Stimulated activated CD4-positive, alpha-beta T cell treated with anti-CD3 and anti-CD28 coated beads, Interleukin-2, amount 100 ng/mL, for 4 hours (primary cell): ENCODE measurements around the gene EFEMP2.

Source experiments
- DNase-seq: peaks from one replicate; pipeline ENCODE4 v3.0.0-alpha.2; 2020; ENCODE audit warnings: low read depth

The EFEMP2 gene

DNA sequence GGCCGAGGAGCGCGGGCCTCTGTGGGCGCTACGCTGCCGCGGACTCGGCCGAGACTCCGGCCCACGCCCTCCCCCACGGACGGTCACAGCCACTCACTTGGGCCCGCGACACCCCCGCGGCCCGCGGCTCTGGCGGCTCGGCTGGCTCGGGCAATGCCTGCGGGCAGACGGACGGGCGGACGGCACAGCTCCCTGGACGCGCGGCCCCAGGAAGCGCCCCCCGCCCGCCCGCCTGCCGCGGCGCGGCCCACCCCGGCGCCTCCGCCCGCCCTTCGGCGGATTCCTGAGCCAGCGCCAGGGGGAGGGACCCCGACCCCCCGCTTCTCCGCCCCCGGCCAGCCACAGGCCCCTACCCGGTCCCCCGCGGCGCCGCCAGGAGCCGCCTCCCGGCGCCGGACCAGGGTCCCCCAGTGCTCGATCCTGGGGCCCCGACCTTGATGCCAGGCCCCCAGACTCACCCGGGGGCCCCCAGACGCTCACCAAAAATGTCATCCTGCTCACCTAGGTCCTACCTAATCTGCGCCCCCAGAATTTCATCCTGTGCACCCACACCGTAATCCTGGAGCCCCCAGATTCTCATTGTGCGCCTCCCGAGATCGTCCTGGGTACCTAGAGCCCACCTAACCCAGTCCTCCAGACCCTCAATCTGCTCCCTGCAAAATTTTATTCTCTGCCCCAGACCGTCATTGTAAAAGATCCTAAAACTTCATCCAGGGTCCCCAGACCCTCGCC is at the start of gene EFEMP2:
EFEMP2 (minus strand) TSS at position 215 of the 732 bp plus-strand sequence. CDS start 446 bp downstream, outside the sequence.
- DNase-seq: no peak

DNA sequence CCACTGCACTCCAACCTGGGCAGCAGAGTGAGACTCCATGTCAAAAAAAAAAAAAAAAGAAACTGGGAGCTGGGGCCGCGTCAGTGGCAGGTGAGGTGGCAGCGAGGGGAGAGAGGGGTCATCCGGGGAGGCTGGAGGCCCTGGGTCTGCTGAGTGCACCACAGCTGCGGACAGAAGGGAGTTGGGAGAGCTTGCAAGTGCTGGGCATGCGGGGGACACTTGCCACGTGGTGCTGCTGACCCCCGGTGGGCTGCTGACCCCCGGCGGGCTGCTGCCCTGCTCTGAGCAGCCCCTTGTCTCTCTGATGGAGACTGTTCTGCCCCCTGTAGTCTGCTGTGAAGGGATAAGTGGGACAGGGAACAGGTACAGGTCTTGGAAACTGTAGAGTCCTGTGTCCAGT is 49.3 kb upstream of the EFEMP2 start:
- no peak for DNase-seq

DNA sequence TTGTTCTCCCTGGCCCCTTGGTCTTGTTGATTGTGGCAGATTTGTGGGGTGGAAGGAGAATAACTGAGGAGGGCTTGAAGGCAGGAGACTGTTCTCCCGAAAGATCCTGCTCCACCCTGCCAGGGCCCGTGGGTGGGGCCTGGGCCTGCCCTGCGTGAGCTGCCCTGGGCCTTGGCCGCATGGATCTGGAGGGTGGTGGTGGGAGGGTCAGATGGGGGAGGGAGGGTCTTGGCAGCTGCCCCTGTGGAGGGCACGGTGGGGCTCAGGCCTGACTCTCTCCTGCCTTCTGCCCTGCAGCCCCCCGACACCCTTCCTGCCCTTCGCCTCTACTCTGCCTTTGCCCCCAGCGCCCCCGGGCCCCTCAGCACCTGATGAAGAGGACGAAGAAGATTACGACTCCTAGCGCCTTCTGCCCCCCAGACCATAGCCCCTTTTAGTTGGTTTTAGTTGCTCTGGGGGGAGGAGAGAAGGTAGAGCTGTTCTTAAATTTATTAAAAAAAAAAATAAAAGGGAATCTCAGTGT is 48.5 kb upstream of the EFEMP2 start:
- no peak for DNase-seq

DNA sequence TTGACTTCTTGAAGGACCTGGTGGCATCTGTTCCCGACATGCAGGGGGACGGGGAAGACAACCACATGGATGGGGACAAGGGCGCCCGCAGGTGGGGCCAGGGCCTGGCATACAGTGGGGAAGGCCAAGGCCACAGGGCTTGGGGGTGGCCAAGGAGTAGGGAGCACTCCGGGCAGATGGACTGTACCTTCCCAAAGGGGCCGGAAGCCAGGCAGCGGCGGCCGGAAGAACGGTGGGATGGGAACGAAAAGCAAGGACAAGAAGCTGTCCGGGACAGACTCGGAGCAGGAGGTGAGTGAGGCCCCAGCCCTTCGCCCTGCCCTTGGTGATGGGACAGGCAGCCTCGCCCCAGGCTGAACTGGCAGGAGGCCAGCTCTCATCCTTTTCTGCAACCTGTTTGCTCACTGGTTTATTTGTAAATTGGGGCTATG is 47.8 kb upstream of the EFEMP2 start:
- no peak for DNase-seq

DNA sequence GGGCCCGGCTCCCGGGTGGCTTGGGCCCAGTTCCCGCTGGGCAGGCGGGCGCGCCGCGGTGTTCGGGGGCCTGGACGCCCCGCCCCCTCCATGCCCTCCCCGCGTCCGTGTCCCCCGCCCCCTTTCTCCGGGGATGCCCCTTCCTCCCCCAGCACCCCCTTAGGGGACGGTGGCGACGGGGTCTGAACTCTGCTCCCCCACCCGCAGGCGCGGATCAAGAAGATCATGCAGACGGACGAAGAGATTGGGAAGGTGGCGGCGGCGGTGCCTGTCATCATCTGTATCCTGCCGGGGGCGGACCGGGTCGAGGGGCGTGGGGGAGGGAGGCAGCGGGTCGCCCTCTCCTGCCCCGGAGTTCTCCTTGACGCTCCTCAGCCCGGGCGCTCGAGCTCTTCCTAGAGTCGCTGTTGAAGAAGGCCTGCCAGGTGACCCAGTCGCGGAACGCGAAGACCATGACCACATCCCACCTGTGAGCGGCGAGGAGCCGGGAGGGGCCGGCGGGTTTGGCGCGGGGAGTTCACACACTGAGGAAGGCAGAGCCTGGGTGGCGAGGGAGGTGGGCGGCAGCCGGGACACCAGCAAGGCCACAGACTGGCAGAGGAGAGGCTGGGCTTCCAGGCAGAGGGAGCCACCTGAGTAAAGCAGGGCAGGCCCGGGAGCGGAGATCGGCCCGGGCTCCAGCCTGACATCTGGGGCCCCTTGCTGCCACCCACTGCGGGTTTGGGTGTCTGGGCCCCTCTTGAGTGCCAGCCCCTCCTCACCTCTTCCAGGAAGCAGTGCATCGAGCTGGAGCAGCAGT is 47.2 kb upstream of the EFEMP2 start:
- peak; percentile 49 for DNase-seq

DNA sequence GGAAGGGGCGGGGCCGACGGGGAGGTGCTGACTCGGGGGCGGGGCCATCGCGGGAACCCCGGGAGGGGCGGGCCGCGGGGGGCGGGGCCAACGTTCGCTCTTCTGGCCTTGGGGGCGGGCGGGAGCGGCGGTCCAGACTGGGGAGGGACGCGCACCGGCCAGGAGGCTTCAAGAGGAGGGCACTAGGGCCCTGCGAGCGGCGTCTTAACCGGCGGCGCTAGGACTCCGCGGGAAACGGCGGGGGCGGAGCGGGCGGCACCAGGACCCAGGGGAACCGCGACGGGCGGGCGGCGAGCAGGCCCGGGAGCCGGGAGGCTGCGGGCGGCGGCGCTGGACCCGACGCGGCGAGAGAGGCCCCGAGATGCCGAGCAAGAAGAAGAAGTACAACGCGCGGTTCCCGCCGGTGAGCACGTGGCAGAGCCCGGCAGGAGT is 46.6 kb upstream of the EFEMP2 start, which contains the start of gene DRAP1:
DRAP1 (plus strand) TSS at position 286 of the 432 bp plus-strand sequence; CDS start at position 362, 76 bp downstream.
- DNase-seq: peak; percentile 98

DNA sequence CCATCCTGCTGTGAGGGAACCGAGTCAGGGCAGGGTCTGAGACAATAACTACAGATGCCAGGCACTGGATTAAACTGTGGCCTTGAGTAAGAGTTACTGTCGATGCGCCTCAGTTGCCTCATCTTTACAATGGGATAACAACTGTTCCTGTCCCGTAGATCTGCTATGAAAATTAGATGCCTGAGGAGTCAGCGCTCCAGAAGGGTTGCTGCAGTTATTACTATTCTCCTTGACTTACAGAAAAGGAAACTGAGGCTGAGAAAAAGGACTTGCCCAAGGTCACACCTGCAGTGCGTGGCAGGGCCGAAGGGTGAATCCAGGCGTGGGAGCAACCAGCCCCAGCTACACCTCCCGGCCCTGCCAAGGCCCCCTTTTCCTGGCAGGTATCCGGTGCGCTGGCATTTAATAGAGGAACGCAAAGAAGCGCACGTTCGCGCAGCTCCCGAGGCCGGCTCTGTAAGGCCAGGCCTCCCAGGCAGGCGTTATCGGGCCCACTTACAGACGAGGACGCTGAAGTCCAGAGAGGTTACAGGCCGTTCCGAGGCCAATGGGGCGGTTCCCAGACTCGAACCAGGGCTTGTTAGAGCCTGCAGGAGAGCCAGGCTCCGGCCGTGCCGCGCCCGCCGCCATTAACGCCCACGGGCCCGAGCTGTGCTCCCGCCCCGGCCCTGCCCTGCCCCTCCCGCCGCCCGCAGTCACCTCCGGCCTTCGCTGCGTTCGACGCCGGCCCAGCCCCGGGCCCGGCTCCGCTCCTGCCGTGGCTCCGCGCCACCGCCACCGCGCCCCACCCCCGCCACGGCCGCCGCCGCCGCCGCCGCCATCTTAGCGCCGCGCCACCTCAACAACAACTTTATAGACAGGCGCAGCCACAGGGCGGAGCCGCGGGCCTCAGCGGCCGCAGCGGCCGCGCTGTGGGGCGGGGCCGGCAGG is 45.9 kb upstream of the EFEMP2 start, which contains the start of gene C11orf68:
C11orf68 (minus strand) TSS at position 852 of the 930 bp plus-strand sequence; CDS start at position 821, 31 bp downstream.
- no peak for DNase-seq

DNA sequence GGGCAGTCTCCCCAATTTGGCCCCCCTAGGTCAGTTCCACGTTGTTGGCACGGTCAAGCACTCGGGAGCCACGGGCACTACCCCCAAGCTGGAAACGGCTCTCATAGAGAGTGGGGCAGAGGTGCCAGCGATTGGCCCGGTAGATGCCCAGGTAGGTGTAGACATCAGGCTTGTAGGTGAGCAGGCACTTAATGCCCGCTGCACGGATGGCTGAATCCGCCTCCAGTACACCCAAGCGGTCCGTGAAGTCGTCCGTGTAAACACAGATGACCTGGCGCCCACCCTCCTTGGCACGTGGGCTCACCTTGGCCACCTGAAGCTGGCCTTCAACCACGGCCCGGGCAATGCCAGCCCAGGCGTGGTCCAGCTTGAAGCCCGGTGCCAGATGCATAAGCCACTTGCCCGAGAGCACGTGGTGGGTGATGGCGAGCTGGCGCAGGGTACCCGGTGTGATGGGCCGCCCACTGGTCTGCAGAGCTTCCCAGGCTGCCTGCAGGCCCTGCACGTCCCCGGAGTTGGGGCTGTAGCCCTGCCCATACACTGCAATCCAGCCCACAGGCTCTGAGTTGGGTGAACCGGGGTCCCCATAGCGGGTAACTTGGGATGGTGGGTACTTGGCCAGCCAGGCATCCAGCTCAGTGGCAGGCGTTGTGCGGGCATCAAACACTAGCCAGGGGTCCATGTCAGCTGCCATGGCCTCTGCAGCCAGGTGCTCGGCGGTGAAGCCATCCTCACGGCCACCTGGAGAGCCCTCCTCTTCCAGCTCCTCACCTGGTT is 45.0 kb upstream of the EFEMP2 start:
- no peak for DNase-seq

DNA sequence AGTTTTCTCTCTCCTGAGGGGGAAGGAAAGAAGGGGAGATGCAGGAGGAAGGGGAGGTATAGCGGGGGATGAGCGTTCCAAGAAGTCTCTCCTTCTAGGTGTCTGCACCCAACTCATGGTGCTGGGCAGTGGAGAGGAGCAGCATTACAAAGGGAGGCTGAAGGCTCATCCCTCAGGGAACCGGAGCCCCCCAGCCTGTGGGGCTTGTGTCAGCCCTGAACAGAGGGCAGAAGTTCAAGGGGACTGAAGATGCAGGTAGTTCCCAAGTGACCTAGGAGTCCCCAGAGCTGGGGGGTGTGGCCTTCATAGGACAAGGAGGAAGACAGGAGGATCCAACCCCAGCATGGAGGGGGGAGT is 44.5 kb upstream of the EFEMP2 start:
- no peak for DNase-seq

DNA sequence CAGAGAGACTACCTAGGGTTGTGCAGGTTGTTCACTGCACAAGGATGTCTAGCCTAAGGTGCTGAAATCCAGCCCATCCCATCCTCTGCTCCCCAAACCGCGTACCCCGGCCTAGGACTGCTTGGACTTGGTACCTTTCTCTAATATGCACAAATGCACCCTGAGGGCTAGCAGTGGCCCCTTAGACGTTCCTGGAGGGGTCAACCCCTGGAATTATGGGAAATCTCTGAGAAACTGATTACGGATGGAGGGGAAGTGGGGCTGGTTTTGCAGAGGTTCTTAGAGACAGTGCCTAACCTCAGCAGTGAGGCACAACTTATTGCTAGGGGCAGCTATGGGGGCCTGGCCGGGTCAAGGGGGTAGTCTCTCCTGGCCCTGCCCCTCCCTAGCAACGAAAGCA is 43.8 kb upstream of the EFEMP2 start:
- DNase-seq: no peak

DNA sequence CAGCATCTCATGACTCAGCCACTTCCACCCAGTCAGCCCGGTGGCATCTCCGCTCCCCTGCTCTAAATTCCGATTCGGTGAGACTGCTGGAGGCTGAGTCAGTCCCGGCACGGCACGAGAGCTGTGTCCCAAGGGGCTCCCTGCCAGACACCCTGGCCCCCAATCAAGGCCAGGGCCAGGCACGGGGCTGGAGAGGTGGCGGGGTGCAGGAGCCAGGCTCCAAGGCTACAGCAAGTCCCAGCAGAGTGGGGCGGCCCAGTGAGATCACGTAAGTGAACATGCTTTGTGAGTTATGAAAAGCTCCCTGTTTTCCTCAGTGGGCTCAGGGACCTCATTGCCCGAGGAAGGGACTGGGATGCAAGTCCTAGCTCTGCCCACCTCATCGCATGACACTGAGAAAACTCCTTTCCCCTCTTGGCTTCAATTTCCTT is 43.2 kb upstream of the EFEMP2 start:
- no peak for DNase-seq

DNA sequence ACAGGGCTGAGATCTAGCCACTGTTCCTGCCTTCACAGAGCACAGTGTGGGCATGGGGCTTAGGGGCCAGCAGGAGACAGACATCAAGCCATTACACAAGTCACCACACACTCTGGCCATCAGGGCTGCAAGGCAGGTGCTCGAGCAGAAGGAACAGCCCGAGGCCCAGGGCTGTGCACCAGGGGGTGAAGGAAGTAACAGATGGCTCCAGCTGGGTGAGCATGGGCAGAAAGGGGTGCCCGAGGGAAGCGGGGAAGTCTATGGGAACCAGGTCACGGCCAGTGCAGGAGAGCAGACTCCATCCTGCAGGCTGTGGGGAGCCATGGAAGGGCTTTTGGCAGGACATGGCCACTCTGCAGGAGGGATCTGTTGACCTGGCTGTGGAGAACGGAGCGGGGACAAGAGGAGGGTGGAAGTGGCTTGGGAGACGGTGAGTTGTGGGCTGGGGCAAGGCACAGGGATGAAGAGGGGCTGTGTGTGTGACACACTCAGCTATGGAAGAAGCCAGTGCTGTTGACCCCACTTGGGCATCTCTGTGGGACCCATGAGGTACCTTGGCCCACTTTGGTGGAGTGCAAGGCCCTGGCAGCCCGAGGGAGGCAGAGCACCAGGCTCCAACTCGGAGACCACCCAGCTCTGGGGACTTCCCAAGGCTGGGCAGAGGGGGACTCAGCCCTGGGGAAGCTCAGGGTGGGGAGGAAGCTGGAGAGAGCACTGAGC is 42.7 kb upstream of the EFEMP2 start:
- no peak for DNase-seq

DNA sequence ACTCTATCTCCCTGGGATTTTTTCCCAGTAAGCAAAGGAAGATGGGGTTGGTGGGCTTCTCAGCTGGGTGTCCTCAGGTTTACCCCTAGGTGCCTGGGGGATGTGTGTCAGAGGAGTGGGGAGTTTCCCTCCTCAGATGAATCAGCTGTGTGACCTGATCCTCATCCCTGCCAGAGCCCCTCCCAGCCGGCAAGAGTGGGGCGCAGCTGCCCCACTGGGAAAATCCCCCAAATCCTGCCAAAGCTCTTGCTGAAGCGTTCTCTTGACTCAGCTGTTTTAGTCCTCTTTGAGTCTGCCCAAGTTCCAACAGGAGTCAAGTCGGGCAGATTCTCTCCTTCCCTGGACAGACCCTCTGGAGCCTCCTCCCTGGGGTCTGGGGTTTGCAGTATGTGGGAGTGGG is 40.2 kb upstream of the EFEMP2 start:
- DNase-seq: no peak

DNA sequence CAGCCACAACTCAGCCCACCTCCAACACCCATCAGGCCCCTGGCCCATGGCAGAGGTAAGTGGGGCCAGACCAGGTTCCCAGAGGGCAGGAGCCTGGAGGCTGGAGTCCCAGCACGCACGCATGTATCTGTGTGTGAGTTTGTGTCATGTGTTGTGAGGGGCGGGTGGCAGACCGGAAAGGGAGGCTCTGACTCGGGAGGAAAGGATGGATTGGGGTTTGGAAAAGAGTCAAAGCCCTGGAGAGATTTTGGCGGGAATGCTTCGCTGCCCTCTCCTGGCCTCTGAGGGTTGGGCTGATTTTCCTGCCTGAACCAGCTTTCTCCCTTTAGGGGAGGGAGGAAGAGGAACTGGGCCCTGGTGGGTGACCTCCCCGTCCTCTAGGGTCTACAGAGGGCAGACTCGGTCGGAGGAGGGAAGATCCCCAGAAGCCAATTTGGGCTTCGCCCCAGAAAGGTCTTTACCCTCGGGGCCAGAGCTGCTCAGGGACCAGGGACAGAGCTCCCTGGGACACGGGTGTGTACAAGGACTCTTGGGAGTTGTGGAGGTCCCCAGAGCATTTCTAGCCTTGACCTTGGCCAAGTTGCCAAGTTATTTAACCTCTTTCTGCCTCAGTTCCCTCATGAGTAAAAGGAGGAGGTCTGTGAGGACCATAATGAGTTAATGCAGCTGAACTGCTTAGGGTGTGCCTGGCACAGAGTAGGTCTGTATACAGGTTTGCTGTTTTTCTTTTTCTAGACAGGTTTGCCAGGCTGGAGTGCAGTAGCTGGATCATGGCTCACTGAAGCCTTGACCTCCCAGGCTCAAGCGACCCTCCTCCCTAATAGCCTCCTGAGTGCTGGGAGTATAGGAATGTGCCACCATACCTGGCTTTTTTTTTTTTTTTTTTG is 39.3 kb upstream of the EFEMP2 start:
- DNase-seq: no peak

DNA sequence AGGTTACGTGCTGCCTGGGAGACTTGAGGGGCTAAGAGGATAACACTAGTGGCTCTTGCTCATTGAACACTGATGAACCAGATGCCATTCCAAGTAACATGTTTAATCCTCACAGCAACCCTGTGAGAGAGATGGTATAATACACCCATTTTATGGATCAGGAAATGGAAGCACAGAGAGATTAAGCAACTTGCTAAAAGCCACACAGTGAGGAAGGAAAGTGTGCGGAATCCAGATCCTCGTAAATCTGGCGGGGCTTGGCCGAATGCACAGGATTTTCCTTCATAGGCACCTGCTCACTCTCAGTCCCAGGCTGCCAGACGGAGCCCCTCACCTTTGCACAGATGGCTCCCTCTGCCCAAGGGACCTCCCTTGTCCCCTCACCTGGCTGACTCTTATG is 35.3 kb upstream of the EFEMP2 start:
- no peak for DNase-seq

DNA sequence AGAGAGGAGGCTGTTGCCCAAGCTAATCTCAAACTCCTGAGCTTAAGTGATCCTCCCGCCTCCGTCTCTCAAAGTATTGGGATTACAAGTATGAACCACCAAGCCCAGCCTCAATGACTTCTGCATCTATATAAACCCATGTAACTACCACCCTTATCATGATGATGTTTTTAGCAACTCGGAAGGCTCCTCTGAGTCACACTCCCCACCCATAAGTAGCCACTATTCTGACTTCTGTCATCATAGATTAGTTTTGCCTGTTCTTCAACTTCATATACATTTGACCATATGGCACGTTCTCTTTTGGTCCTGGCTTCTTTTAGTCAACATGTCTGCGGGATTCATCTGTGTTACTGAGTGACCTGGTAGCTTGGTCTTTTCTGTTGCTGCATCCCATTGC is 34.0 kb upstream of the EFEMP2 start:
- DNase-seq: no peak

DNA sequence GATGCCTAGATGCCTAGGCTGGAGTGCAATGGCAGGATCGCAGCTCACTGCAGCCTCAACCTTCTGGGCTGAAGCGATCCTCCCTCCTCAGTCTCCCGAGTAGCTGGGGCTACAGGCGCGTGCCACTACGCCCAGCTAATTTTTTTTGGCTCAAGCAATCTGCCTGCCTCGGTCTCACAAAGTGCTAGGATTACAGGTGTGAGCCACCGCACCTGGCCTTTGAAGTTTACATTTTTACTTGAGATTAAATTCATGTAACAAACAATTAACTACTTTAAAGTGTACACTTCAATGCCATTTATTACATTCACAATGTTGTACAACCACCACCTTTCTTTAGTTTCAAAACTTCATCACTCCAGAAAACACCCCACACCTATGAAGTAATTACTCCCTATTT is 31.1 kb upstream of the EFEMP2 start:
- no peak for DNase-seq

DNA sequence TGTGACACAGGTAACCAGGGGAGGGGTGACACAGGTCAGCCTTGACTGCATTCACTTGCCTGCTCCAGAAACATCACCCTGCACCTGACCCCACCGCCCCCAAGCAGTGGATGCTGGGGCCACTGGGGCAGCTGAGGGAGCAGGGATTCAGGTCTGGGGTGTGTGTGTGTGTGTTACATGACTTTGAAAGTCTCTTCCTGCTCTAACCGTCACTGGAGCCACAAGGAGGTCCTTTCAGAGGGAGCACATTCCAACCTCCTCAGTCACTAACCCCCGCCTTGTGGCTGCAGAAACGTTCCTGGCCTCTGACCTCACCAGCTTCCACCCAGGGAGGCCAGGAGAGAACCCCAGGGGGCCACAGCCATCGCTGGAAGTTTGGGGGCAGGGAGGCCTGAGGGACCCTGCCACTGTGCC is 30.5 kb upstream of the EFEMP2 start:
- DNase-seq: no peak

DNA sequence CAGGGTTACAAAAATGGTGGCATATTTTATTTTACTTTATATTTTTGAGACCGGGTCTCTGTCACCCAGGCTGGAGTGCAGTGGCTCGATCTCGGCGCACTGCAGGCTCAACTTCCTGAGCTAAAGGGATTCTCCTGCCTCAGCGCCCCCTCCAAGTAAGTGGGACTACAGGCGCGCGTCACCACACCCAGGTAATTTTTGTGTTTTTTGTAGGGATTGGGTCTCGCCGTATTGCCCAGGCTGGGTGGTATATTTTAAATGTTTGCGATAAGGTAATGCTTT is 28.2 kb upstream of the EFEMP2 start:
- DNase-seq: no peak
